Endothelial cell of umbilical vein (primary cell): Measurements from ENCODE around the gene CMSS1. TPM values are rescaled to one million over a fixed set of nuclear protein-coding genes. Genes with fewer than 3 reads are reported as not detected.
A peak's percentile ranks its signal among the peaks of the same experiment; 100 is the strongest.

Experiments used
- BruUV-seq: library from RNA; stranded (reverse); fragments of 400-500 nt; replicated peaks from 2 replicates; lab custom pipeline; 2021; lab: Mats Ljungman, UMichigan
- CTCF ChIA-PET: fragments of 300-600, 350-600 bp; sonication (Branson Sonifier 250); formaldehyde crosslinking; loops from one replicate; lab custom pipeline; 2021; ENCODE audit warnings: antibody characterized with exemption, inconsistent platforms; lab: Charles Lee
- POLR2A ChIA-PET: fragments of 300-600, 350-600 bp; sonication (Branson Sonifier 250); formaldehyde crosslinking; loops from one replicate; lab custom pipeline; 2021; ENCODE audit warnings: antibody characterized with exemption, inconsistent platforms; lab: Charles Lee
- DNase-seq: peaks from one replicate; pipeline ENCODE4 v3.0.0-alpha.2; 2011; ENCODE audit warnings: low read depth, low spot score
- FAIRE-seq: peaks from 2 replicates; lab custom pipeline; 2011; peaks lifted over from hg19 to GRCh38; lab: Jason Lieb, UNC
- H2AFZ ChIP-seq: 2 replicates; pipeline ENCODE4 v1.6.0; 2012; ENCODE audit warnings: low read depth, low read length, control low read depth, inconsistent platforms
- H3K27ac ChIP-seq: 2 replicates; pipeline ENCODE4 v1.5.1; 2011; ENCODE audit warnings: low read depth, mild to moderate bottlenecking, control low read depth, low read length, moderate library complexity; ENCODE audit not compliant: insufficient read depth
- H3K27me3 ChIP-seq, 2 experiments: 2 replicates each; pipeline versions ENCODE4 v1.6.0 to v1.6.1; 2011; ENCODE audit warnings: low read length in 2 of 2, mixed read lengths in 1 of 2; ENCODE audit not compliant: control insufficient read depth in 2 of 2, insufficient read depth in 2 of 2
- H3K36me3 ChIP-seq, 2 experiments: 2 replicates in 1 of 2; 3 replicates in 1 of 2; pipeline ENCODE4 v1.5.1; 2011; ENCODE audit warnings: low read length in 2 of 2, mild to moderate bottlenecking in 1 of 2, moderate library complexity in 1 of 2; ENCODE audit not compliant: control insufficient read depth in 2 of 2, insufficient read depth in 2 of 2; ENCODE audit errors: extremely low read depth in 1 of 2
- H3K4me1 ChIP-seq: 3 replicates; pipeline ENCODE4 v1.5.1; 2011; ENCODE audit warnings: mild to moderate bottlenecking, low read length; ENCODE audit not compliant: control insufficient read depth, insufficient read depth; ENCODE audit errors: extremely low read depth
- H3K4me2 ChIP-seq: 2 replicates; pipeline ENCODE4 v1.6.1; 2011; ENCODE audit warnings: low read length, control low read depth, mixed read lengths; ENCODE audit not compliant: insufficient read depth
- H3K4me3 ChIP-seq, 3 experiments: fragments of 200-600 bp in 1 of 3; sonication (generic), shearing (Covaris generic) in 1 of 3; replicated peaks in 1 of 3; 2 replicates each; pipeline ENCODE4 v1.5.1; 2011 to 2016; ENCODE audit warnings: control low read depth in 3 of 3, low read length in 3 of 3, mild to moderate bottlenecking in 2 of 3, inconsistent platforms in 1 of 3, low read depth in 1 of 3, moderate library complexity in 1 of 3; ENCODE audit not compliant: insufficient read depth in 1 of 3
- H3K79me2 ChIP-seq: 2 replicates; pipeline ENCODE4 v1.6.0; 2012; ENCODE audit warnings: low read length, inconsistent platforms; ENCODE audit not compliant: control insufficient read depth, insufficient read depth
- H3K9ac ChIP-seq: replicated peaks from 2 replicates; pipeline ENCODE3; 2011; ENCODE audit warnings: low read length, control low read depth; ENCODE audit not compliant: insufficient read depth; ENCODE audit errors: extremely low read depth
- H3K9me1 ChIP-seq: replicated peaks from 3 replicates; pipeline ENCODE4 v1.6.0; 2011; ENCODE audit warnings: mild to moderate bottlenecking, low read length; ENCODE audit not compliant: control insufficient read depth, insufficient read depth; ENCODE audit errors: extremely low read depth
- H3K9me3 ChIP-seq: replicated peaks from 2 replicates; pipeline ENCODE4 v1.5.1; 2012; ENCODE audit warnings: low read length, inconsistent platforms; ENCODE audit not compliant: control insufficient read depth, insufficient read depth
- H4K20me1 ChIP-seq: replicated peaks from 2 replicates; pipeline ENCODE3; 2011; ENCODE audit warnings: mild to moderate bottlenecking, low read length; ENCODE audit not compliant: control insufficient read depth, insufficient read depth; ENCODE audit errors: extremely low read depth
- EZH2 ChIP-seq: IDR thresholded peaks from 2 replicates; pipeline ENCODE4 v1.6.1; 2012; ENCODE audit warnings: borderline replicate concordance, low read depth, mild to moderate bottlenecking, moderate library complexity, low read length, inconsistent platforms; ENCODE audit not compliant: severe bottlenecking
- FOS ChIP-seq: IDR thresholded peaks from 2 replicates; pipeline ENCODE4 v1.6.1; 2011; ENCODE audit warnings: mild to moderate bottlenecking, low read length, moderate library complexity, borderline replicate concordance; ENCODE audit not compliant: insufficient read depth
- JUN ChIP-seq: IDR thresholded peaks from 2 replicates; pipeline ENCODE4 v1.6.1; 2011; ENCODE audit warnings: borderline replicate concordance, low read depth; ENCODE audit not compliant: insufficient read length, insufficient read depth
- MYC ChIP-seq: IDR thresholded peaks from one replicate; pipeline ENCODE4 v1.6.1; 2011; ENCODE audit warnings: mild to moderate bottlenecking, low read depth, low read length
- POLR2A ChIP-seq: IDR thresholded peaks from 2 replicates; pipeline ENCODE4 v1.6.1; 2012; ENCODE audit warnings: low read depth, mild to moderate bottlenecking, control low read depth, low read length
- POLR2AphosphoS5 ChIP-seq: IDR thresholded peaks from 2 replicates; pipeline ENCODE4 v1.6.1; 2012; ENCODE audit warnings: low read depth, mild to moderate bottlenecking, control low read depth, low read length, moderate library complexity; ENCODE audit not compliant: insufficient read depth
- dilution Hi-C: fragments of 300-500 bp; cut with MboI; formaldehyde crosslinking; loops from one replicate; pipeline ENCODE4 v1.15.0; 2019; ENCODE audit warnings: low sequenced_read_pairs; ENCODE audit not compliant: extremely low pct_ligation_motif_present
- intact Hi-C: fragments of 100-400 bp; cut with micrococcal nuclease; formaldehyde crosslinking; loops from one replicate; pipeline ENCODE4 v1.10.0; 2022
- polyA plus RNA-seq, 4 experiments: library from polyadenylated mRNA; depleted of rRNA in 3 of 4; stranded (reverse) in 3 of 4; unstranded in 1 of 4; fragments of >200 nt; gene quantifications; 2 replicates each; pipeline versions ENCODE4 v1.2.1 to v1.2.3, GENCODE V29; 2011 to 2012; ENCODE audit warnings: missing spikeins in 1 of 4
- total RNA-seq: library from RNA; stranded (reverse); gene quantifications from 2 replicates; pipeline ENCODE4 v1.2.3, GENCODE V29; 2021
- TF ChIP-seq, protein P1 (sequence below): IDR thresholded peaks from 2 replicates; pipeline ENCODE4 v1.6.1; 2011; ENCODE audit not compliant: insufficient read depth, insufficient read length

The CMSS1 gene
- total and polyA plus RNA-seq, 2 donors (not counting 3 experiments of a cell fraction or from before 2014, with no cell fraction given): 9.7 to 60.6 TPM

DNA sequence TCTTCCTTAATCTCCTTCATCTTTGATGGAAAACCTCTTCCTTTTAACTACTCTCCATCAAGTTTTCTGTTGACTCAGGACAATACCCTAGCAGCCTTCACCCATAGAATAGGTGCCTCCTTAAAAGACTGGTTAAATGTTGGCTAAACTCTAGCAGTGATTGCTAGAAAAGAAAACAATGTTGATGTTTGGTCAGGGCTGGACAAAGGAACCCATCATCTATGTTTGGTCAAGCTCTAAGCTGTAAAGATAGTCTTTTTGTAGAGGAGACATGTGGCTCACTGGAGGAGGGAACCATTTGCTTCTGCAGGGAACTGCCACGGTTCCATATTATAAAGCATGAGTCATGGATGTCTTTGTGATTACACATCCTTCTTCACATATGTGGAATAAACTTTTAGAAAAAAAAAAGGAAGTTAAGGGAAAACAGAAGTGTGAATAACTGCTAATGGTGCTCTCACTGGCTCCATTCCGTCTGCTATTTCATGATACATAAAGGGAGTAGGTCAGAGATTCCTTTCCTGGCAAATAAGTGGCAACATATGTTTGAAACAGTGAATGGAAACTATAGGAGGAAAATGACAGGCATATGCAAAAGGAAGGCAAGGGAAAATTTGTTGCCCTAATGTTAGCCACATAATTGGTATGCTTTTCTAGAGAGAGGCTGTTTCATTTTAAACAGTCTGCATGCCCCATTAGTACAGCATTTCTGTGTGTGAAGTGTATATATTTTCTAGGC, 78.2 kb downstream of the CMSS1 start:
- Histone ChIP-seq H3K36me3 (no peaks in the 10 kb centered on the region), H3K9me1 (no peaks in the 10 kb centered on the region), H3K9me3 (no peaks in the 10 kb centered on the region), H3K27me3 (no peaks in the 10 kb centered on the region), H3K9ac (peak overlapping the region; percentile 71), H3K27ac (peak overlapping the region; percentile 92), H3K4me3 (peak overlapping the region in 1 of 3 experiments; percentile 9), H3K4me1 (peaks cover 22% of the 10 kb centered on the region), H3K79me2 (peaks cover 5% of the 10 kb centered on the region), H3K4me2 (peak overlapping the region; percentile 64), H2AFZ (peak overlapping the region; percentile 56), H4K20me1 (no peaks in the 10 kb centered on the region)
- FAIRE-seq: peak; percentile 75
- ChIA-PET CTCF (interaction anchor here (1.0 to 2.9 kb wide), 4 partner anchors 23 to 358 kb away, joined by 3 to 10 read pairs (median 5); no protein-coding TSS in a partner anchor), POLR2A (no interaction called here)
- DNase-seq: peak; percentile 85
- dilution Hi-C loops: no loop called here
- peak; percentile 89 for TF ChIP-seq FOS
- TF ChIP-seq, protein P1, sequence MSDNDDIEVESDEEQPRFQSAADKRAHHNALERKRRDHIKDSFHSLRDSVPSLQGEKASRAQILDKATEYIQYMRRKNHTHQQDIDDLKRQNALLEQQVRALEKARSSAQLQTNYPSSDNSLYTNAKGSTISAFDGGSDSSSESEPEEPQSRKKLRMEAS: no peak
- no peak for TF ChIP-seq MYC
- TF ChIP-seq EZH2: no peak
- no peak for TF ChIP-seq POLR2A
- peak; percentile 95 for TF ChIP-seq JUN
- peak; percentile 21 for TF ChIP-seq POLR2AphosphoS5
- intact Hi-C loops: loop anchor here (1.0 kb wide), 1 partner anchor 145 kb away; no protein-coding TSS in a partner anchor
- TSS peak; percentile 91 for BruUV-seq
